Tibial nerve (tissue), 3 donors: Measurements from ENCODE around the gene SLC22A3.

Experiments
- CTCF ChIP-seq, 5 experiments: fragments of 200-600 bp in 3 of 5; fragments of 450-650 bp in 2 of 5; sonication (generic) in 3 of 5; IDR thresholded peaks; one replicate each; pipeline ENCODE4 v1.5.1; 2016 to 2019; ENCODE audit warnings: antibody characterized with exemption in 5 of 5, mild to moderate bottlenecking in 3 of 5, moderate library complexity in 2 of 5
- POLR2A ChIP-seq, 2 donors: fragments of 450-650 bp; IDR thresholded peaks; one replicate each; pipeline ENCODE4 v1.6.1; 2017; ENCODE audit warnings: antibody characterized with exemption in 2 of 2, mild to moderate bottlenecking in 2 of 2, moderate library complexity in 2 of 2

DNA sequence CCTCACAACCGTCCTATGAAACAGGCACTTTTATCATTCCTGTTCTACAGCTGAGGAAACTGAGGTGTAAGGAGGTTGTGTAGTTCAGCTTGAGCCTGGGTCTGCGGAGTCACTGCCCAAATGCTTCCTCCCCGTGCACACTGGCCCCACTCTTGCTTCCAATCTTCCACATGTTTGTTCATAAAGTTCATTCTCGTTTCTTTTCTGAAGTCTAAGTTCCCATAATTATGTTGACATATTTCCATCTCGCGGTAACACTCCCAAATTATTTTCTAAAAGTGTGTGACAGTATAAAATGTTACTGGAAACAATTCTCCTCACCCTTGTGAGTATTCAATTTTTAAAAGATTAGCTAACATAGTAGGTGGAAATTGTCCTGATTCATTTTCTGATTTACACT lies 106.9 kb downstream of the SLC22A3 start:
- no peak for TF ChIP-seq CTCF (IDR thresholded peaks at IDR 0.05)
- no peak for TF ChIP-seq POLR2A (IDR thresholded peaks at IDR 0.05)
